AG08395 (cell line): ENCODE results near the gene ZNF584.
A peak's percentile ranks its signal among the peaks of the same experiment; 100 is the strongest.

ENCODE experiments used
- DNase-seq: peaks from one replicate; pipeline ENCODE4 v3.0.0; 2012; ENCODE audit warnings: mixed read lengths, low spot score

Gene ZNF584

GRCh38 chr19:58385891-58386575, 22.4 kb upstream of the ZNF584 start:
- DNase-seq, result no peak

- DNase-seq, result peak; percentile 100
These were observed 21.7 kb upstream of the ZNF584 start, which contains the start of gene RPS5 for GRCh38 chr19:58386576-58387337. RPS5 (plus strand) TSS chr19:58387269; CDS start chr19:58388138, 869 bp downstream.

DNA sequence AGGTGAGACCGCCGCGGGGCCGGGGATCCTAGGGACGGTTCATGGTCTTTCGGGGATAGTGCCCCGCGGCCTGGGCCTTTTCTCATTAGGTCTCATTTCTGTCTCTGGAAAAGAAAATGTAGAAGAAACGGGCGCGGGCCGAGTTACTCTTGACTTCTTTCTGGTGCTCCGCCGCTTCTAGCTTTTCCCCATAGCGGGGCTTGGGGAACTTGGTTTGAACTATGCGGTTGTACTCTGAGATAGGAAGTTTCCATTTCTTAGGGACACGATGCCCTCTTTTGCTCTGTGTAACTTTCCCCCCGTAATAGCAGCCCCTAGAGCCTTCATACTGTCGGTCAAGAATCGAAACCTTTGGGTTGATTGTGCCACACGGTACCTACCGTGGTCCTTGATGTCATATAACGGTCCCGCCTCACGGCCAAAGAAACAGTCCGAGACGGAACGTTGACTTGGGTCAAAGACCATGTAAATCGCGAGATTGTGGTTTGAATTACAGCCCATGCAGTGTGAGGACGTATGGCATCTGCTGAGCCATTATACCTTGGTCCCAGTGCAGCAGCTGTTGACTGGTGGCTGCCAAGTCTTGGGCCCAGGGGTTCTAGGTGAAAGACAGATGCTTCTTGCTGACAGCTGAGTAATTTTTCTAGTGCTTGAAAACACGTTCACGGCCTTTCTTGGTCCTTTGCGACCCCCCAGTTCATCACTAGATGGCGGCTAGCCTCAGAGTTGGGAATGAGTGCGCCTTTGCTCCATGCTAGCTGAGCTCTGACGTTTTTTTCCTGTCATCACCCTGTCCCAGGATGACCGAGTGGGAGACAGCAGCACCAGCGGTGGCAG, 20.9 kb upstream of the ZNF584 start:
- DNase-seq, result no peak

DNA sequence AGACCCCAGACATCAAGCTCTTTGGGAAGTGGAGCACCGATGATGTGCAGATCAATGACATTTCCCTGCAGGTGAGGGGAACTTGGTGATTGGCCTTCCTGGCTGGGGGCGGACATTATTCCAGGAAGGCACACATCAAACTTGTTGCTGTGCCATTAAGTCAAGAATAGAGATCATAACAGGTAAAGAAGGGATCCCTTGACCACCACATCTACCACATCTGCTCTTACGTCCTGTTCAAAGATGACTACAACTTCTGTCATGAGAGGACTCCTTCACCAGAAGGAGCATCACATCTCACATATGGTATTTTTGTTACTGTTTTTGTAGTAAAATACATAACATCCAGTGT, 20.3 kb upstream of the ZNF584 start:
- DNase-seq, result no peak

DNA sequence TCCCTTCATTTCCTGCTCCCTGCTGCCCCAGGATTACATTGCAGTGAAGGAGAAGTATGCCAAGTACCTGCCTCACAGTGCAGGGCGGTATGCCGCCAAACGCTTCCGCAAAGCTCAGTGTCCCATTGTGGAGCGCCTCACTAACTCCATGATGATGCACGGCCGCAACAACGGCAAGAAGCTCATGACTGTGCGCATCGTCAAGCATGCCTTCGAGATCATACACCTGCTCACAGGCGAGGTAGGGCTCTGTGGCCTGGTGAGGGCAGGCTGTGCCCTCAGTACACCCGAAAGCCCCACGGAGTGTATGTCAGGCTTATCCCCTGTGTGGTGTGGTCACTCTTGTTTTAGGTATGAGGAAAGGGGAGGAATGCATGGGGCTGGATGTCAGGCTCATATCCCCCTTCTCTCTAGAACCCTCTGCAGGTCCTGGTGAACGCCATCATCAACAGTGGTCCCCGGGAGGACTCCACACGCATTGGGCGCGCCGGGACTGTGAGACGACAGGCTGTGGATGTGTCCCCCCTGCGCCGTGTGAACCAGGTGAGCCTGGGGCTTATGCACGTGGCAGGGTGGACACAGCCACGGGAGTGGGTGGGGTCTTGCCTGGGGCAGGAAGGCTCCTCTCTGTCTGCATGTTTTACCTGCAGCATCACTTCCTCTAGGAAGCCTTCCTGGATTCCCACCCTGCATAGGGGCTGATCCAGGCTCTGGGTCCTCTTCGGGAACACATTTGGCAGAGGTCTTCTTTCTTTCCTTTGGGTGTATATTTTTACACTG, 15.3 kb upstream of the ZNF584 start:
- DNase-seq, result no peak

DNA sequence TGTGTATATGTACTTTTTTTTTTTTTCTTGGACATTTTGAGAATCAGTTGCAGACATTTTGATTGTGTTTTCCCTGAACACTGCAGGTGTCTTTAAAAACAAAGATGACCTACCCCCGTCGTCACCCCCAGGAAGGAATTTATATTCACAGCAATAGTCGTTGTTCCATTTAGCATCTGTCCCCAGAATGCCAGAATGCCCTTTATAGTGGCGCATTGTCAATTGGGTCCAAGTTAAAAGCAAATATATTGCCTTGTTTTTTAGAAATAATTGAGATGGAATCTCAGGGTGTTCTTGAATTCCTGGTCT, 14.8 kb upstream of the ZNF584 start:
- DNase-seq, result no peak

DNA sequence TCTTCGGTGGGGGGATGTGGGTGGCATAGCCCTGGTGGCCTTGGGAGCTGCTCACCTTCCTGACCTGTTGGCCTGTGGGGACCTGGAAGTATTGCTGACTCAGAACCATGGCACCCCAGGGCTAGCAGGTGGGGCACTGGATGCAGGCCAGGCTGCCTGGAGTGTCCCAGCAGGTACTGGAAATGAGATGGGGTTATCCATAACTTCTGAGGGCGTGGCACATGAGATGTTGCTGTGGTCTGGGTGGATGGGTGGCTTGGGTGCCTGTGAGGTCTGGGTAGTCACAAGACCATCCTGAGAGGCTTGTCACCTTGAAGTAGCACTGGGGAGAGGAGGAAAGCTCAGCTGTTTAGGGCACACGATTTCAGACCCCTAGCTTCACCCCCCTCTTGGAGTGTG, 13.6 kb upstream of the ZNF584 start:
- DNase-seq, result no peak

DNA sequence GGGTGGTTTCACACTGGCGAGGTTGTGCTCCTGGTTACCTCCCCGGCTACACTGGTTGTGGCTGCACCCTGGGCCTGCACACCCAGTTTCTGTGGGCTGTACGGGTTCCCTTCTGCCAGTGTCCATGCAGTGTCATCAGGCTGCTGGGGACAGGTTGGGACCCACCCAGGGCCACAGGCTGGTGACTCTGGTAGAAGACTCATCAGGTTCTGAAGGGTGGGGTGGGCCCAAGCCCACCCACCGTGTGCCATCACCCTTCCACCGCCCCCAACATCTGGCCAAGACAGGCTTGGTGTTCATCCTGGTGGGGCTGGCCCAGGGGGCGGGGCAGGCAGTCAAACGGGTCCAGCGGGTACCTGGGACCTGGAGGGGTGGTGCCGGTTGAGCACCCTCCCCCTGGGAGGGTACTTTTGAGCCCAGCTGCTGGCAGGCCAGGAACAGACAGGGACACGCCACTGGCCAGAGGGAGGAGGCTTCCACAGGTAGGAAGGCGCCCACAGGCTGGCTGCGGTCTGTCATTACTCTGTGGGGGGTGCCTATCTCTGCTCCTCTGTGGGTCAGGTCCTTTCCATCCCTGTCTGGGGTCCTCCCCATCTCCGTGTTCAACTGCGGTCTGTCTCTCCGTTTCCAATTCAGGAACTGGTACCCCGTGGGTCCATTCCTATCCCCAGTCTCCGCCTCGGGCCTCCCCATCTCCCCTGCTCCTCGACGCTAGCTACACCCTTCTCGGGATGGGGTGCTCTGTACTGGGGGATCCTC, 13.1 kb upstream of the ZNF584 start, which contains the start of gene RNF225:
RNF225 (plus strand) TSS at position 437 of the 759 bp plus-strand sequence. CDS start 434 bp downstream, outside the sequence.
- DNase-seq, result no peak

GRCh38 chr19:58395979-58396627, 12.3 kb upstream of the ZNF584 start:
- no peak for DNase-seq

DNA sequence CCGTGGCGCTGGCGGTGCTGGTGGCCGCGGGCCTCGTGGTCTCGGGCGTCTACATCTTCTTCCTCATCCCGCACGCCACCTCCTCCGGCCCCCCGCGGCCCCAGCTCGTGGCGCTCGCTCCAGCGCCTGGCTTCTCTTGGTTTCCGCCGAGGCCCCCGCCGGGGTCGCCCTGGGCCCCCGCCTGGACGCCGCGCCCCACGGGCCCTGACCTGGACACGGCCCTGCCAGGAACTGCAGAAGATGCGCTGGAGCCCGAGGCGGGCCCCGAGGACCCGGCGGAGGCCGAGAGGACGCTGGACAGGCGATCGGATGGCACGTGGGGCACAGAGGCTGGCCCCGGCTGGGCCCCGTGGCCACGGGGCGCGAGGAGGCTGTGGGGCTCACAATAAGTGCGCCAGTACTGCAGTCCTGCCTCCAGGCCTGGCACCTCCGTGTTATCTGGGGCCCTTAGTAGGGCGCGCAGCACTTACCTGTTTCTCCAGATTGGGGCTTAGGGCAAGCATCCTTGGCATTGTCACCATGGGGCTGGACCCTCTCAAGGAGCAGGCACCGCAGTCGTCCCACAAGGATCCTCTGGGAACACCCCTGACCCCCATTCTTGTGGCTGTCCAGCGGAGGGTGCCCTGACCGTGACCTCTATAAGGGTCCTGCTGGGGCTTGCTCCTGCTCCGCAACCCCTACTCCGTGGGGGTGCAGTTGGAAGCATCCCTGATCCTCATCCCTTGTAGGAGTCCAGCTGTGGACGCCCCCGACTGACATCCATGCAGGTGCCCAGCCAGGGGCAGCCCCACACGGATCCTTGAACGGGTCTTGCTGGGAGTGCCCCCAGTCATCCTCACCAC, 11.5 kb upstream of the ZNF584 start:
- DNase-seq, result no peak

DNA sequence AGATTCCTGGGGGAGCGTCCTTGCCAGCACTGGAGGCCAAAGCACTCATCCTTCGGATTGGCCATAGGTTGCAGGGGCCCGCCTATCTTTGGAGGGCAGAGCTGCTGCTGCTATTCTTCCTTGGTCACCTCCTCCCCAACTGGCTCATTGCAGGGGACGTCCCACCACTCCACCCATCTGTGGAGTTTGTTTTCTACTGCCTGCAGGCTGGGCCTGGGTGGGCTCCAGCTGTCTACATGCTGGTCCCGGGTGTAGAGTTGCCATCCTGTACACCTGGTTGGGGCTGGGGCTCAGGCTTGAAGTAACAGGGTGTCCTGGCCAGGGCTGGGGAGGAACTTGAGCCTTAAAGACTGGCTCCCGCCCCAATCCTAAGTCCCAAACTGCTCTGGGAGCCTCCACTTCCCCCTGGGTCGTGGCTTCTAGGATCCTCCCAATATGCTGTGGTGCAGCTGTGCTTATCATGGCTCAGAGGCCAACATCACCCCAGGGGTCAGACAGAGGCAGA, 10.9 kb upstream of the ZNF584 start:
- no peak for DNase-seq

DNA sequence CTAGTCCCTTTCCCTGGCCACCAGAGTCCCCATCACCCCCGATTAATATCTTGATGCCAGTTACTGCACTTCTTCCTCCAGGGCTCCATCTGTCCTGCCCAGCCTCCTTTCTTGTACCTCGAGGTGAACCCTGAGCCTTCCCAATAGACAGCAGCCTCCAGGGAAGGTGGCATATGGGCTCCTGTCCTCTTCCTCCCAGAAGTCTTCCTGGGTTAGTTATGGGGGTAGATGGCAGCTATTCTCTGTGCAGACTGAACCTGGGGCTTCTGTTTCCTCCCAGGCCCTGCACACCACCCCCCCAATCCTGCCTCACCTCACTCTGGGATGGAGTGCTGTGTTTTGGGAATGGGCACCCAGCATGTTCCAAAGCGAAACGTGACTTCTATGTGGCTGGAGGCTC, 10.4 kb upstream of the ZNF584 start:
- no peak for DNase-seq

GRCh38 chr19:58398545-58398944, 9.9 kb upstream of the ZNF584 start:
- DNase-seq, result no peak

DNA sequence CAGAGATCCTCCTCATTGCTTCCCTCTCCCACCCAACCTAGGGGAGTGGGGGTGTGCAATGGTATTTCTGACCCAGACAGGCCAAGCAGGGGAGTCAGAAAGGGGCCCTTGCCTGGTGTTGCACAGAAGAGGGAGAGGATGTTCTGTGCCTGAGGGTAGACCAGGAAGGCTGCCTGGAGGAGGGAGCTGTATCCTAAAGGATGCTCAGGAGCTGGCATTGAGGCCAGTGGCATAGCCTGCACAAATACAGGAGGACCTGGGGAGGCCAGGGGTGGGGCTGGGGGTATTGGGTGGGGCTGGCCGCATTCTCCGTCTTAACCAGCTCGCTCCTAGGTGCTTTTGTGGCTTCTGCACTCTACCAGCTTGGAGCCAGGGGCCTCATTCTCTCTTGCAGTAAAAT, 8.5 kb upstream of the ZNF584 start:
- DNase-seq, result no peak

DNA sequence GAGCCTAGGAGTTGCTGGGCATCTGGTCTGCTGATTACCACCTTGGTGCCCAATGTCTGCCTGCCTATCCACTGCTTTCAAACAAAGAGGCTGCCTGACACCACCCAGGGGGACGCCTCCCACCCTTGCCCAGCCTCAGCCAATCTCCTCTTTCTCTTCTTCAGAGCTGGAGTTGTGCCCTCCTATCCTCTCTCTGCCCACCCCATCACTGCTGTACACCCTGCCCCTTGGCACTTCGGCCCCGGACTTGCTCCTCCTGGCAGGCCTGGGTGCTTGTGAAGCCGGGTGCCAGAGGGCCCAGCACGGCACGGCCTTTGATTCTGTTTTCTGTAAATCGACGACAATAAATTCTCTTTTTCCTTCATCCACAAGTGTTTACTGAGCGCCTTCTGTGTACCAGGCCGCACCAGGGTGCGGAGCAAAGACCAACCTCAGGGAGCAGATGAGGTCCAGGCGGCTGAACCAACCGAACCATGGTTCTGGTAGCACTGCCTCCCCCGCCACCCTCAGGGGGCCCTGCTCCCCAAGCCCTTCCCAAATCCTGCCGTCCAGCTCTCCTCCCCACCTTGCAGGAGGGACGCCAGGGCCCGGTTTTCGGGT, 8.0 kb upstream of the ZNF584 start:
- peak; percentile 28 for DNase-seq

DNA sequence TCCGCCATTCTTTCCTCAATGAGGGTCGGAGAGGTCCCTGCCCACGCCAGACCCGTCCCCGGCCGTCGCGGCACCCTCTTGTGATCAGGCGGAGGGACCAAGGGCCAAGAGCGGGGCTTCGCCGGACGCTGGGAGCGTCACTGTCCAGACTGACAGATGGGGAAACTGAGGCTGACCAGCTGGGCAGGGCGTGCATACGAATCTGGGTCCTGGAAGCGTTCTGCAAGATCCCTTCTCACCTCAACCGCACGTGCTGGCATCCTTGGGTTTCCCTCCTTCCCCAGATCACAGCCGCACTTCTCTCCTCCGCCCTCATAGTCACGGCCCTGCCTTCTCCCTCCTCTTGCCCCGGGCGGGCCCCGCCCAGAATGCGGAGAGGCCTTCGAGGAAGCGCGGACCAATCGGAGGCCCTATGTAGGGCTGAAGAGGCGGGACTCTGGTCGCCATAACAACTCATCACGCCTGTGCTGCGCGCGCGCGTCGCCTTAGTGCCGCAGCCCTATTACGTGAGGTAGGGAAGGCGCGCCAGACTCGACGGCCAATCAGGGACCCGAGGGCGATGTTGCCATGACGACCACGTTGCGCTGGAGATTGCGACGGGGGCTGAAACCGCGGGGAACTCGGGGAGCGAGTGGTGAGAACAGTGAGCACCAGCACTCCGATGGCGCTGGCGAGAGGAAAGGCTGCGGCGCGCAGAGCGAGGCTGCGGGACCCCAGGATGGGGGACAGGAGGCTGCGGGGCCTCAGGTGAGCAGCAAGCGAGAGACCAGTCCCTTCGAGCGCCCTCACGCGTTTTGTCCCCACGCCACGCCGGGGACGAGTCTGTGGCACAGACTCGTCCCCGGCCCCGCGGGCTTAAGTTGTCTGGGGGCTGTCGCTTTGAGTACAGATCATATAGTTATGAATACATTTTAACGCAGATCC, 7.3 kb upstream of the ZNF584 start:
- peak; percentile 100 for DNase-seq

DNA sequence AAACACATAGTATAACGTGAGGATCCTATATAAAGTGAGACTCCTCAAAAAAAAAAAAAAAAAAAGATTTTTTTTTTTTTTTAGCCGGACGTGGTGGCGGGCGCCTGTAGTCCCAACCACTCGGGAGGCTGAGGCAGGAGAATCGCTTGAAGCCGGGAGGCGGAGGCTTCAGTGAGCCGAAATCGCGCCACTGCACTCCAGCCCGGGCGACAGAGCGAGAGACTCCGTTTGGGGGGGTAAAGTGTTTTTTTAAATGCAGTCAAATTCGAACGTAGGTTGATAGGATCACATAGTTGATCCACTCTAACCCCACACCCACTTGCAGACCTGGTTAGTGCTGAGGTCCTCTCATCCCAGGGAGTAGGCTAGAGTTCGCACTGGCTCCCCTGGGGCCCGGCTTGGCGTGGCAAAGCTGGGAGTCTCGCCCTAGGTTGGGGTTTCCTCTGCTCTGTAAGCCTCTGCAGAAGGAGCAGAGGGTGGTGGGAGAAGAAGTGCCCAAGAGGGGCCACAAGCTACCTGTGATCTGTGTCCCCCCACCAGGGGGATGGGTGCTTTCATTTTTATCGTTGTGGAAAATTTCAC, 6.5 kb upstream of the ZNF584 start:
- no peak for DNase-seq
